ENCODE measurements around the gene SOWAHD.
A peak's percentile ranks its signal among the peaks of the same experiment; 100 is the strongest.
"Not testable (repeated sequence)": the region's sequence is repeated elsewhere in the genome, so short reads cannot be mapped to it uniquely, and the experiment has no call there.

Gene SOWAHD, protein sequence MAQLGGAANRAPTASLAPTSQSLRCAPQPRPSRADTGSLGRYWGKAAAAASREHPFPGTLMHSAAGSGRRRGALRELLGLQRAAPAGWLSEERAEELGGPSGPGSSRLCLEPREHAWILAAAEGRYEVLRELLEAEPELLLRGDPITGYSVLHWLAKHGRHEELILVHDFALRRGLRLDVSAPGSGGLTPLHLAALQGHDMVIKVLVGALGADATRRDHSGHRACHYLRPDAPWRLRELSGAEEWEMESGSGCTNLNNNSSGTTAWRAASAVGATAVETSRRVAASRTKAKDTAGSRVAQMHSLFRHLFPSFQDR

DNA sequence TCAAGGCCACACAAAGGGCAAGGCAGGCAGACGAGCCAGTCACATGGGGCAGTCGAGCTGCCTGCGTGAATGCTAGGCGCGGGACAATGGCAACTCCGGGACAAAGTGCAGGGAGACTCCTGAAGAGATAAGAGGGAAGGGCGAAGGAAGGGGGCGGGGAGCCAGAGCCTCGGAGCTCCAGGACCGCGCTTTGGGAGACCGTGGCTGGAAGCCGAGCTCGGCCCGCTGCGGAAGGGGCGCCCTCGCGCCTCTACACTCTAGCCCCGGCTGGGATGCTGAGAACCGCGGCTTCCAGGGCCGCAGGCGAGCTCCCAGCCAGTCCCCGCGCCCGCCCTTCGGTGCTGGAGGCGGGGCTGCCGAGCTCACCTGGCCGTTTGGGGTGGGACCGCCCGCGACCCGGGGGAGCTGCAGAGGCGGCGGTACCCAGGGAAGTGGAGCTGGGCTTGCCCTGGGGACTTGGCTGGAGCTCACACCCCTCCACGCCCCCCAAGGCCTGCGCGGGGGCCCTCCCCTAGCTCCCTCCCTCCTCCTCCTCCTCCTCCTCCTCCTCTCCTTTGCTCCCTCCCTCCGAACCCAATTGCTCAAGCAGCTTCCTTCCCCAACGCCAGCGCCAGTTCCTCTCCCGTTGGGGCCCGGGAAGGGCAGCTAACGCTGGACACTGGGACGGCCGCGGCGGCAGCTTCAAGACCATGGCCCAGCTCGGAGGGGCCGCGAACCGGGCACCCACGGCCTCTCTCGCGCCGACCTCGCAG, at the start of gene SOWAHD:
Gene SOWAHD, plus strand, starts transcription at position 610 of the 752 bp plus-strand sequence. Its CDS starts 80 bp downstream, at position 690.
- DNase-seq, result peak; percentile 2

DNA sequence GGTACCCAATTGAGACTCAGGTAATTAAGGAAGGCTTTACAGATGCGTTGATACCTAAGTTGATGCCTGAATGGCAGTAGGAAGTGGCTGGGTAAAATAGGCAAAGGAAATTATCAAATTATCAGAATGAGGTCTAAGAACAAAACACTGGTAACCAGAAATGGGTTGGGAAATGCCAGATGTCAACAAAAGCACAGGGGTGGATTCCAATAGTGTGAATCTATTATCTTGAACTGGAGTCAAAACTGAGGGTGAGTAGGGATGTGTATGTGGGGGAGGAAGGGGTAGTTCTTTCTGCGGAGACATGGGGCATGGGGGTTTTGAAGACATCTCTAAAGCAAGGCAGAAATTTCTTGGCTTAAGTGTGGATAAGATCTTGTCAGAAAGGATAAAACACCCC, 49.5 kb upstream of the SOWAHD start:
- no peak for DNase-seq

DNA sequence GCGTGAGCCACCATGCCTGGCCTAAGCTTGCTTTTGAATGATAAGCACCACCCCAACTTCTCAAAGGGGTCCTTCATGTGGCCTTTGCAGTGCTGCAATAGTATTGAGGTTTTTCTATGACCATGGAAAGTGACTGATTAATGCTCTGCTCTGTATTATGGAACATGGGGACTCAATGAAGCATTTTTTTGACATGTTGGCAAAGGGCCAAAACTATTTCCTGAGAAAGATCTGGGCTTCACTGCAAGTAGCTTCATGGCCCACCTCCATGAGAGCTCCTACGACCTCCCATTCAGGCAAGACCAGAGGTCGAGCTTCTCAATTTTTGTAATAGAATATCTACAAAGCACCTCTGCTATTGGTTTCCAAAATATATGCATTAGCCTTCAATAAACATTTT, 48.8 kb upstream of the SOWAHD start:
- DNase-seq, result no peak

DNA sequence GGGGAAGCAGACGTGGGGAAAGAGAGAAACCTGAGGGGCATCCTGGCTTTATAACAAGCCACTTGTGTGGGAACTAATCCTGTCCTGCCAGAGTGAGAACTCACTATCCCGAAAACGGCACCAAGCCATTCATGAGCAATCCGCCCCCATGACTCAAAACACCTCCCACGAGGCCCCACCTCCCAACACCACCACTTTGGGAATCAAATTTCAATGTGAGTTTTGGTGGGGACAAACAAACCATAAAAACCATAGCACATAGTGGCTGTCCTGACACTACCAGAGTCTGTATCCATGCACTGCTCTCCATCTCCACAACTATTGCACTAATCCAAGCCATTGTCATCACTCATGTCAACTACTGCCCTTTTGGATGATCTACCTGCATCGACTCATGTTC, 36.9 kb upstream of the SOWAHD start:
- DNase-seq, result no peak

DNA sequence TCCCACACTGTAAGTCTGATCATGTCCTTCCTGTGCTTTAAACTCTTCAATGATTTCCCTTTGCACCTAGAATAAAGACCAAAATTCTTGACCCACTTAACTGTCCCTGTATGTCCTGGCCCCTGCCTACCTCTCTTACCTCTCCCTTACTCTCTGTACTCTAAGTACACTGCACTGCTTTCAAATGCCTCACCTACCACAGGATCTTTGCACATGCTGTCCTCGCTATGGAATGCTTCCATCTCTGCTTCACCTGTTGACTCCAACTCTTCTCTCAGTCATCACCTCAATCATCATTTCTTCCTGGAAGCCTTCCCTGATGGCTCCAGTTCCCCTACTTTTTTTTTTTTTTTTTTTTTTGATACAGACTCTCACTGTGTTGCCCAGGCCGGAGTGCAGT, 36.5 kb upstream of the SOWAHD start:
- DNase-seq, result no peak

DNA sequence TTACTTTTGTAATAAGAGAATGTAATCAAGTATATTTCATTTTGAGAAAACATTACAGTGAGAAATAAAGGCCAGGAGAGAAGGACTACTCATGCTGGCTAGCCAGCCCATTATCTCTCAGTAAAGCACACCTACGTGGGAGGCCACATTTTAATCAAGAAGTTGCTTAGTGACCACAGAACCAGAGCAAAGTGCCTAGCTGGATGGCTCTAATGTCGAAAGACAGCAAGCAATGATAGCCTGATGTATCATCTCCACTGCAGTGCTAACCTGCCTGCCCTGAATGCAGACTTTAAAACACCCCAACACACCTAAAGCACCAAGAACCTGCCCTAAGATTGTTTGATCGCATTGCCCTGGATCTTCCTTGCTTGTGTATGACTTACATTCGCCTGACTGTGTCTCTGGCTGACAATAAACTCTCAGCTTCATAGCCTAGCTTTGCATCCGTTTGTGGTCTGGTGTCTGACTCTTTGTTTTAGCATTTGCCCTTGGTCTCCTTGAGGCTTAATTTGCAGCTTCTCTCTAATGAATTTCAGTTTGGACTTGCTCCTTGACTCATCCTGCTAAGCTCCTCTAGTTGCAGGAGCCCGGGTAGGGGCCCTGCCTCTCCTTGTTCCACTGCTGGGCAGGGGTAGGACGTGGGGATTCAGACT, 31.4 kb upstream of the SOWAHD start:
- DNase-seq, result no peak

DNA sequence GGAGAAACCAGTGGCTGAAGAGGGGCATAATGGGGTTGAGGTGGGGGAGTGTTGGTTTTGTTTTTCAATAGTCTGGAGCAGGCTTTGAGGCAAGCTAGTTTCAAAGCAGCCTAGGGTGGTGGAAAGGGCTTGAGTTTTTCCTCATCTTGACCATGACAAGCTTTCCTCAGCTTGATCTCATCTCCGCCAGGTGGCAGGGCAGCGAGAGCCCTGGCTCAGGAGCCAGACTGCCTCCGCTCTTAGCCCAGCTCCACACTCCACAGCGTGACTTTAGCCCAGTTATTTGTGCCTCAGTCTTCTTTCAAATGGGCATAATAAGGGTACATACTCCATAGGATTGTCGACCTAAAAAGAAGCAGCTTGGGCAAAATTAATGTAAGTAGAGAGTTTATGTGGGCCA, 29.9 kb upstream of the SOWAHD start:
- no peak for DNase-seq

DNA sequence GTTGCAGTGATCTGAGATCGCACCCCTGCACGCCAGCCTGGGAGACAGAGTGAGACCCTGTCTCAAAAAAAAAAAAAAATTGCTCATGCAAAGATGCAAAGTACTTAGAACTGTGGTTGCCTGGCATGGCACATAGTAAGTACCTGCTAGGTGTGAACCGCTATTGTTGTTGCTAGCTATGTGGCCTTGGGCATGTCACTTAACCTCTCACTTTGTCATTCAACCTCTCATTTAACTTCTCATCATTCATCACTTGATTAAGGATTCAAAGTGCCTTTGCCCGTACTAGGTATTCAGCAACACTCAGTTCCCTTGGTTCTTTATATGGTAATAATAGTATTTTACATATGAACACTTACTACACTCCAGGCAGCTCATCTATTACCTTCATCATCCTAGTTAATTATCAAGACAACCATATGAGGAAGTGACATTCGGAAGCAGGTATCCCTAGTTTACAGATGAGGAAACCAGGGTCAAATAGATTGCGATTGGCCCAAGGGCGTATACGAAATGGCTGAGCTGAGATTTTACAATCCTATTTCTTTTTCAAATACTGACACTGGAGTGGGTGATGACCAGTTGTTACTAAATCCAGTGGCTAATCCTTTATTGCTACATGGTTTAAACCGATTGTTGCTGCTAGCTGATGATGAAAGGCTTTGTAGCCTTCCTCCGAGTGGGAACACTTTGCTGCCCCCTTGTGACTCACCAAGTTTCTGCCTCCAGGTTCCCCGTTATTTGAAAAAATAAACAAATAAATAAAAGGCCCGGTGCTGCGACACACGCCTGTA, 28.8 kb upstream of the SOWAHD start:
- peak; percentile 1 for DNase-seq

DNA sequence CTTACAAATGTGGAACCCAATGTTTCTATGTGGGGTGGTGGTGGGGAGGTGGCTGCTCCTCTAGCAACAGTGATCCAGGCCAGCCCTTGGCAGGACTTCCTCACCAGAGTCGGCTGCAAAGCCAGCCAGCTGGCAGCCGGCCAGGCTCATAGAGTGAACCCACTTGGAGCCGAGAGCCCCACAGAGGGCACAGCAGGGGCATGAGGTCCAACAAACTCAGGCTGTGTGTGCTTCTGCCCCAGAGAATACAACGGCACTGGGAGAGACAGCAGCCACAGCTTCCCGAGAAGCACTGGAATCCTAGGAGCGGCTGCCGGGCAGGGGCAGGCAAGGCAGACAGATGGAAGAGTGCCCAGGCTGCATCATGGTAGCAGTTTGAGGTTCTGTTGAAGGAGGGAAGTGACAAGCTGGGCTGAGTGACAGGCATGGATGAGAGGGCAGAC, 23.5 kb upstream of the SOWAHD start:
- DNase-seq, result no peak

DNA sequence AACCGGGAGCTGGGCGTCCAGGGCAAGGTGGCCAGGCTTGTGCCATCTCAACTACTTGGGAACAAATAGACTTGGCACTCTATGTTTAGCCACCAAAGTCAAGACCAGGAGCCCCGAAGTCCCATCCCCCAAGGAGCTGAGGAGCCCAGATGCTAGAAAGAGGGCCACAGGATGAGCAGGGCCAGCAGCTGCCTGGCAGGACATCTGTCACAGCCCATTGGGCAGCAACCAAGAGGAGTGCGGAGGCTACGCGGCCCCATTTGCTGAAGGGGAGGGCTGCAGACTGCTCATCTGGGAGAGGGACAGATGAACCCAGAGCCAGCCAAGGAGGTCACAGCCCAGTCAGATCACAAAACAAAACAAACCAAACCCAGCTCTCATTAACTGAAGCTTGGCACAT, 22.9 kb upstream of the SOWAHD start:
- DNase-seq, result no peak

DNA sequence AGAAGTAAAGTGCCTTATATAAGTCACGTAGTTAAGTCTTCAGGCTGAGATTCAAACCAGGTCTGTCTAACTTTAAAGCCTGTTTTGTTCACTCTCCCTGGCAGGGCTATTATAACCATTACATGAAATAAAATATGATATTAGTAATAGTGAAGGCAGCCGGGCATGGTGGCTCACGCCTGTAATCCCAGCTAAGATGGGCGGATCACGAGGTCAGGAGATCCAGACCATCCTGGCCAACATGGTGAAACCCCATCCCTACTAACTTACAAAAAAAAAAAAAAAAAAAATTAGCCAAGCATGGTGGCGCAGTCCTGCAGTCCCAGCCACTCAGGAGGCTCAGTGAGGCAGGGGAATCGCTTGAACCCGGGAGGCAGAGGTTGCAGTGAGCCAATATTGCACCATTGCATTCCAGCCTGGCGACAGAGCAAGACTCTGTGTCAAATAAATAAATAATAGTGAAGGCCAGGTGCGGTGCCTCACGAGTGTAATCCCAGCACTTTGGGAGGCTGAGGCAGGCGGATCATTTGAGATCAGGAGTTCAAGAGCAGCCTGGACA, 22.1 kb upstream of the SOWAHD start:
- no peak for DNase-seq

DNA sequence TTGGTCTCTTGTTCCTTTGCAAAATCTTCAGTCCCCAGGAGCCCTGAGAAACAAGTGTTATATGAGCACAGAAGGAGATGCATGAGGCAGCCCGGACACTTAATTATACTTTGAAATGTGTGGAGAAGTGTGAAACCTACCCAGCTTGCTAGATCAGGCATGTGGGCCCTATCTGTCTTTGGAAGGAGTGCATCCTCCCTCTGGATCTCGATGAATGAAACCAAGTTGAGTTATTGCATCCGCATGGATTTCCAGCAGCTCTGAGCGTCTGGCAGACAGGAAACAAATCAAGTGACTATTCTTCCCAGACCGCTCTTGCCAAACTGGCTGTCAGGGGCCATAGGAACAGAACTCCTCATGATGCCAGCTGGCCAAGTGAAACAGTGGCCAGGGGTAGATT, 19.6 kb upstream of the SOWAHD start:
- DNase-seq, result no peak

DNA sequence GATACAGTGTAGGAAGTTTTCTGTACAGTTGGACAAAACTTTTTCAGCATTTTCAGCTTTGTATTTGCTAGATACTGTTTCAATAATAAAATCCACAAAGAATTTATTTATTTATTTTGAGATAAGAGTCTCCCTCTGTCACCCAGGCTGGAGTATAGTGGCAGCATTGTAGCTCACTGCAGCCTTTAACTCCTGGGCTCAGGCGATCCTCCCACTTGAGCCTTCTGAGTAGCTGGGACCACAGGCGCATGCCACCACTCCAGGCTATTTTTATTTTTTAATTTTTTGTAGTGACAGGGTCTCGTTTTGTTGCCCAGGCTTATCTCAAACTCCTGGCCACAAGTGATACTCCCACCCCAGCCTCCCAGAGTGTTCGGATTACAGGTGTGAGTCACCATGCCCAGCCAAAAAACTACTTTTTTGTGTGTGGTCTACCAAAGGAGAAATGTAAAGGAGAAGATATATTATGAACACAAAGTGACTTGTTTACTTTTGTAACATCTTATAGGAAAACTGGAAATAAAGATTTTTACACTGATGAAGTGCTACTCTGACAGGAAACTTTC, 13.0 kb upstream of the SOWAHD start:
- no peak for DNase-seq

DNA sequence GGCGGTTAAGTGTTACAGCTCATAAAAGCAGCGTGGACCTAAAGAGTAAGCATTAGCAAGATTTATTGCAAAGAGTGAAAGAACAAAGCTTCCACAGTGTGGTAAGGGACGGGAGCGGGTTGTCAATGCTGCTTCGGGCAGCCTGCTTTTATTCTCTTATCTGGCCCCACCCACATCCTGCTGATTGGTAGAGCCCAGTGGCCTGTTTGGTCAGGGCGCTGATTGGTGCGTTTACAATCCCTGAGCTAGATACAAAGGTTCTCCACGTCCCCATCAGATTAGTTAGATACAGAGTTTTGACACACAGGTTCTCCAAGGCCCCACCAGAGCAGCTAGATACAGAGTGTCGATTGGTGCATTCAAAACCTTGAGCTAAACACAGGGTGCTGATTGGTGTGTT, 8.3 kb upstream of the SOWAHD start:
- DNase-seq, result not testable (repeated sequence)

DNA sequence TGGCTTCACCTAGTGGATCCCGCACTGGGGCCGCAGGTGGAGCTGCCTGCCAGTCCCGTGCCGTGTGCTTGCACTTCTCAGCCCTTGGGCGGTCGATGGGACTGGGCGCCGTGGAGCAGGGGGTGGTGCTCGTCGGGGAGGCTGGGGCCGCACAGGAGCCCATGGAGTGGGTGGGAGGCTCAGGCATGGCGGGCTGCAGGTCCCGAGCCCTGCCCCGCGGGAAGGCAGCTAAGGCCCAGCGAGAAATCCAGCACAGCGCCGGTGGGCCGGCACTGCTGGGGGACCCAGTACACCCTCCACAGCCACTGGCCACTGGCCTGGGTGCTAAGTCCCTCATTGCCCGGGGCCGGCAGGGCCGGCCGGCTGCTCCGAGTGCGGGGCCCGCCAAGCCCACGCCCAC, 7.6 kb upstream of the SOWAHD start:
- not testable (repeated sequence) for DNase-seq

DNA sequence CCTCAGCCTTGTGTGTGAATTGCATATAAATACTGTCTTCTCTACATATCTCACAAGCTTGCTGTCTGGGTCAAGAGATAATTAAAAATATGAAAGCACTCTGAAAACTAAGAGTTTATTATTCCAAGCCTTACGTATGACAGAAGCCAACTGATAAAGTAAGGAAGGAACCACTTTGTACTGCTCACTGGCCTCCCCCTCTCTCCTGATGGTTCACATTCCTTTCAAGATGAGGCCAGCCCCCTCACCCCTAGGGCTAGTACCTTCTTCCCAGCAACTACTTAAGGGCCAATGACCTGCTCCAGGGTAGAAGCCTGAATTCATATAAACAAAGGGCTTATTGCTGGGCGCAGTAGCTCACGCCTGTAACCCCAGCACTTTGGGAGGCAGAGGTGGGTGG, 5.4 kb upstream of the SOWAHD start:
- DNase-seq, result no peak

DNA sequence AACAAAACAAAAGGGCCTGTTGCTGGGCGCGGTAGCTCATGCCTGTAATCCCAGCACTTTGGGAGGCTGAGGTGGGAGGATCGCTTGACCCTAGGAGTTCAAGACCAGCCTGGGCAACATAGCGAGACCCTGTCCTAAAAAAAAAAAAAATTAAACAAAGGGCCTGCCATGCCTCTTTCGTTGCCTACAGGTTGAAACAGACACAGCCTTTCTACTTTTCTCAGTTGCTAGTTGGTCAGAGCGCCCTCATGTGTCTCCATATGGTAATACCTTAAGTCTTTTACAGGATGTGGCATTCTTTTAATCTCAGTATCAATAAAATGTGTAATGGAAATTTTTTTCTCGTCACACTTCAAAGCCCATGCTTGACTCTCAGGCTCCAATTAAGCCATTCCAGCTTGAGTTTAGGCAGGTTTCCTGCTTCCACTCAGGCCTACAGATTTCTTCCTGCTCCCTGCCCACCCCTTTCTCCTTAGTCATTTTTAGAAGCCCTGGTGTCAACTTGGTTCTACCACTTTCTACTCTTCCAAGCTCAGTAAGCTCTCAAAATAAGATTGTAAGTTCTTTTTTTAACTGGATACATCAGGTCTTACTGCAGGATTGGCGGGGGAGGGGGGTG, 4.6 kb upstream of the SOWAHD start:
- no peak for DNase-seq

DNA sequence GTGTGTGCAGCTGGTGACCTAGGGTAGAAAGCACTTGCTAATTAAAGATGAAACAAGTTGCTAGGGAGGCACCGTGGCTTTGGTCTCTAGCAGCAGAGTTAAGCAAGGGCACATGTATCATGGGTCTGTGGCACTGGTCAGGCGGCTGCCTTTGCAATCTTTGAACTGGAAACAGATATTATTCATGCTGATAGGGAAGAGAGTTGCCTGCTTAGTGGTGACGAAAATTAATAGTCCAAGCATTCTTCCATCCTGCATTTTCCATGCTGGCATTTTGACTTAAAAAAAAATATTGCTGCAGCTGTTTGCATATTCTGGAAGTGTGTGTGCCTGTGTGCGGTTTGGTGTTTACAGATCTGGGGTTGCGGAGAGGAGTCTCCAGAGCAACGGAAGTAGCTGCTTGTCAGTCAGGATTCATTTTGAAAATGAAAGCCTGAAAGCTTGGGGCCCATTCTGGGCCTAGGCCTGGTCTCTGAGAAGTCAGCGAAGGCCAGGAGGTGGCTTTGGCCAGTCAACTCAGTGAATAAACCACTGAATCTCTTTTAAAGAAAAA, 2.3 kb upstream of the SOWAHD start:
- DNase-seq, result no peak

DNA sequence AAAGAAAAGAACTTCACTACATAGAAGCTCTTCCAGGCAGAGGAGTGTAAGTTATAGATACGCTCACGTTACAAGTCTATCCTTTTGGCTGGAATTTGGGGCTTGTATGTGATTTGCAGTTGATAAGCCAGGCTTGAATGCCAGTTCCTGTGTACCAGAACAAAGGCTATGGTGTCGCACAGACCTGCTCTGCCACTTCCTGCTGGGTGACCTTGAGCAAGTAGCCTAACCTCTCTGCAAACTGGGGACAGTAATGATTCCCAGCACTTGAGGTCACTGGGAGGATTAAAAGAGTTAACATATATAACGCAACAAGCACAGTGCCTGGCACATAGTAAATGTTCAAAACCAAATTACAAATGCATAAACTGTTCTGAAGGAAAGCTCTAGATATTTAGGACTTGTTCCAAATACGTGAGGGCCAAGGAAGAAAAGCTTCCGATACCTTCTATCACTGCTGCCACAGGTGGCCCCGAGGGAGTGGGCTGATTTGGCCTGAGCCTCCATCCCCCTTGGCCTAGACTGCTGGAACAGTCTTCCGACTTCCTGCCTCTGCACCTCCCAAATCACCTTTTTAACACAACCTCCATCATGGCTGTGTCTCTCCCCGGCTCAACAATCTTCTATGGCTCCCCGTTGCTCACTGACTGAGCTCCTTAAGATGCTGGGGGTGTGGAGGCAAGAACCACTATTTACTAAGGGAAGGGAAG, 1.3 kb upstream of the SOWAHD start:
- DNase-seq, result no peak

DNA sequence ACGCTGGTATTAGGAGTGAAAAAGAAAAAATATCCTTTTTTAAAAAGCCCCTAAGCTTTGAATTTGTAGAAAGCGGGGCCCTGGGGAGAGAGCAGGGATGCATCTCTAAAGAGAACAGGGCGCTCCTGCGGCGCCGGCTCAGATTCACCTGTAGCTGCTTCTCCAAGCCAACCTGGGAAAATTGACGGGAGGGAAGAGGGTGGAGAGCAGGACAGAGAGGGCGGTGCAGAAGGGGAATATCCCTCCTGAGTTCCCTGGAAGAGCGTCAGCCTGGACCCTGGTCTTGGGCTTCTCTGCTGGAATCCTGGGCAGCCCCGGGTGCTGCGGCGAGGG, 776 bp upstream of the SOWAHD start:
- DNase-seq, result no peak

DNA sequence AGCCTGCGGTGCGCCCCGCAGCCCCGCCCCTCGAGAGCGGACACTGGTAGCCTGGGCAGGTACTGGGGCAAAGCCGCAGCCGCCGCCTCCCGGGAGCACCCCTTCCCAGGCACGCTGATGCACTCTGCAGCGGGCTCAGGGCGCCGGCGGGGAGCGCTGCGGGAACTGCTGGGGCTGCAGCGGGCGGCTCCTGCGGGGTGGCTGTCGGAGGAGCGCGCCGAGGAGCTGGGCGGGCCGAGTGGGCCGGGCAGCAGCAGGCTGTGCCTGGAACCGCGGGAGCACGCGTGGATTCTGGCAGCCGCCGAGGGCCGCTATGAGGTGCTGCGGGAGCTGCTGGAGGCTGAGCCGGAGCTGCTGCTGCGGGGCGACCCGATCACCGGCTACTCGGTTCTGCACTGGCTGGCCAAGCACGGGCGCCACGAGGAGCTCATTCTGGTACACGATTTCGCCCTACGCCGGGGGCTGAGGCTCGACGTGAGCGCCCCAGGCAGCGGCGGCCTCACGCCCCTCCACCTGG, 401 bp downstream of the SOWAHD start:
- DNase-seq, result no peak

Measured in T1000 (cell line).